DOHH2 (cell line): ENCODE results near the gene CUEDC1.

Source experiments
- H3F3A ChIP-seq: fragments of 200-600 bp; sonication (generic), shearing (Covaris generic); 2 replicates; pipeline ENCODE4 v1.6.0; 2016; ENCODE audit warnings: antibody characterized with exemption, mild to moderate bottlenecking; ENCODE audit not compliant: control insufficient read depth, insufficient read depth
- H3K27ac ChIP-seq: fragments of 200-600 bp; sonication (generic); 2 replicates; pipeline ENCODE4 v1.5.1; 2014; ENCODE audit warnings: low read depth, mild to moderate bottlenecking, low read length, moderate library complexity
- H3K27me3 ChIP-seq: fragments of 200-600 bp; sonication (generic); 2 replicates; pipeline ENCODE4 v1.6.1; 2014; ENCODE audit warnings: mild to moderate bottlenecking, low read length, mixed read lengths; ENCODE audit not compliant: control insufficient read depth
- H3K36me3 ChIP-seq: fragments of 200-600 bp; sonication (generic); 2 replicates; pipeline ENCODE4 v1.6.1; 2014; ENCODE audit warnings: mild to moderate bottlenecking, low read length, moderate library complexity, mixed read lengths; ENCODE audit not compliant: control insufficient read depth
- H3K4me1 ChIP-seq: fragments of 200-600 bp; sonication (generic); 2 replicates; pipeline ENCODE4 v1.6.1; 2014; ENCODE audit warnings: mild to moderate bottlenecking, low read length, mixed read lengths; ENCODE audit not compliant: control insufficient read depth
- H3K4me2 ChIP-seq: fragments of 200-600 bp; sonication (generic); 2 replicates; pipeline ENCODE4 v1.6.0; 2014; ENCODE audit warnings: mild to moderate bottlenecking, low read length, moderate library complexity
- H3K4me3 ChIP-seq: fragments of 200-600 bp; sonication (generic); 2 replicates; pipeline ENCODE4 v1.5.1; 2014; ENCODE audit warnings: mild to moderate bottlenecking, low read length, mixed read lengths
- H3K79me2 ChIP-seq: fragments of 200-600 bp; sonication (generic); 2 replicates; pipeline ENCODE4 v1.6.1; 2014; ENCODE audit warnings: mild to moderate bottlenecking, low read length, mixed read lengths; ENCODE audit not compliant: control insufficient read depth
- H3K9me2 ChIP-seq: fragments of 200-600 bp; sonication (generic); replicated peaks from 2 replicates; pipeline ENCODE4 v1.6.1; 2014; ENCODE audit warnings: mild to moderate bottlenecking, low read length, mixed read lengths; ENCODE audit not compliant: control insufficient read depth
- H3K9me3 ChIP-seq: fragments of 200-600 bp; sonication (generic); 2 replicates; pipeline ENCODE4 v1.6.1; 2014; ENCODE audit warnings: antibody characterized with exemption, low read length, mixed read lengths; ENCODE audit not compliant: control insufficient read depth, insufficient read depth
- H4K20me1 ChIP-seq: fragments of 200-600 bp; sonication (generic); 2 replicates; pipeline ENCODE4 v1.6.0; 2014; ENCODE audit warnings: low read depth, mild to moderate bottlenecking, antibody characterized with exemption, low read length, moderate library complexity; ENCODE audit not compliant: control insufficient read depth, insufficient read depth
- EZH2phosphoT487 ChIP-seq: fragments of 200-600 bp; sonication (generic); IDR thresholded peaks from 2 replicates; pipeline ENCODE4 v1.6.1; 2017; ENCODE audit warnings: borderline replicate concordance, mild to moderate bottlenecking, antibody characterized with exemption, low read length, moderate library complexity, mixed read lengths
- TF ChIP-seq, protein P1 (sequence below): fragments of 200-600 bp; sonication (generic); IDR thresholded peaks from one replicate; pipeline ENCODE4 v1.5.1; 2014; ENCODE audit warnings: antibody characterized with exemption, mild to moderate bottlenecking, low read depth, low read length; ENCODE audit not compliant: poor library complexity, severe bottlenecking

Gene CUEDC1

GRCh38 chr17:57842280-57842679 lies 112.9 kb downstream of the CUEDC1 start:
- peaks cover 59% of the 10 kb centered on the region for H3K36me3 ChIP-seq
- TF ChIP-seq, protein P1, sequence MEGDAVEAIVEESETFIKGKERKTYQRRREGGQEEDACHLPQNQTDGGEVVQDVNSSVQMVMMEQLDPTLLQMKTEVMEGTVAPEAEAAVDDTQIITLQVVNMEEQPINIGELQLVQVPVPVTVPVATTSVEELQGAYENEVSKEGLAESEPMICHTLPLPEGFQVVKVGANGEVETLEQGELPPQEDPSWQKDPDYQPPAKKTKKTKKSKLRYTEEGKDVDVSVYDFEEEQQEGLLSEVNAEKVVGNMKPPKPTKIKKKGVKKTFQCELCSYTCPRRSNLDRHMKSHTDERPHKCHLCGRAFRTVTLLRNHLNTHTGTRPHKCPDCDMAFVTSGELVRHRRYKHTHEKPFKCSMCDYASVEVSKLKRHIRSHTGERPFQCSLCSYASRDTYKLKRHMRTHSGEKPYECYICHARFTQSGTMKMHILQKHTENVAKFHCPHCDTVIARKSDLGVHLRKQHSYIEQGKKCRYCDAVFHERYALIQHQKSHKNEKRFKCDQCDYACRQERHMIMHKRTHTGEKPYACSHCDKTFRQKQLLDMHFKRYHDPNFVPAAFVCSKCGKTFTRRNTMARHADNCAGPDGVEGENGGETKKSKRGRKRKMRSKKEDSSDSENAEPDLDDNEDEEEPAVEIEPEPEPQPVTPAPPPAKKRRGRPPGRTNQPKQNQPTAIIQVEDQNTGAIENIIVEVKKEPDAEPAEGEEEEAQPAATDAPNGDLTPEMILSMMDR = no peak
- TF ChIP-seq EZH2phosphoT487 = no peak

DNA sequence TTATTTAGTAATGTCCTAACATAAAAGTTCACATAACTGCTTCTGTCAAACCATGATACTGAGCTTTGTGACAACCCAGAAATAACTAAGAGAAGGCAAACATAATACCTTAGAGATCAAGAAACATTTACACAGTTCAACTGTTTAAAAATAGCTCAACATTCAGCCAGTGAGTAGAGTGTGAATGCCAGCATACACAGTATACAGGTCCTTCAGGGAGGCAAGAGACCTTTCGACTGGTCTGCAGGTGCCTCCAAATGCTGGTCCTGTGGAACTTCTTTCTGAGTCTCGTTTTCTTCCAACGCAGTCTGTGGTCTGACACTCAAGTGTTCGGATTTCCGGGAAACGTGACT lies 115.7 kb downstream of the CUEDC1 start:
- Histone ChIP-seq H3K27ac (no peak overlapping the region), H3K9me2 (no peaks in the 10 kb centered on the region), H3K9me3 (no peaks in the 10 kb centered on the region), H3K4me1 (no peaks in the 10 kb centered on the region), H3K4me2 (no peak overlapping the region), H3K4me3 (no peak overlapping the region), H3K27me3 (no peaks in the 10 kb centered on the region), H3K36me3 (peaks cover 49% of the 10 kb centered on the region), H3K79me2 (peaks cover 14% of the 10 kb centered on the region), H3F3A (no peaks in the 10 kb centered on the region; the same call in 1 of the 2 replicates), H4K20me1 (no peaks in the 10 kb centered on the region)
- TF ChIP-seq, protein P1 = no peak
- TF ChIP-seq EZH2phosphoT487 = no peak

More at GRCh38 chr17:57842280-57842679, 112.9 kb downstream of the CUEDC1 start:
- Histone ChIP-seq H3K9me2 (no peaks in the 10 kb centered on the region), H3K4me2 (no peak overlapping the region), H3K4me3 (no peak overlapping the region), H3F3A (peaks cover 2% of the 10 kb centered on the region; the same call in 1 of the 2 replicates), H3K27me3 (no peaks in the 10 kb centered on the region), H3K79me2 (peaks cover 28% of the 10 kb centered on the region), H4K20me1 (no peaks in the 10 kb centered on the region), H3K9me3 (no peaks in the 10 kb centered on the region), H3K4me1 (no peaks in the 10 kb centered on the region), H3K27ac (no peak overlapping the region)

DNA sequence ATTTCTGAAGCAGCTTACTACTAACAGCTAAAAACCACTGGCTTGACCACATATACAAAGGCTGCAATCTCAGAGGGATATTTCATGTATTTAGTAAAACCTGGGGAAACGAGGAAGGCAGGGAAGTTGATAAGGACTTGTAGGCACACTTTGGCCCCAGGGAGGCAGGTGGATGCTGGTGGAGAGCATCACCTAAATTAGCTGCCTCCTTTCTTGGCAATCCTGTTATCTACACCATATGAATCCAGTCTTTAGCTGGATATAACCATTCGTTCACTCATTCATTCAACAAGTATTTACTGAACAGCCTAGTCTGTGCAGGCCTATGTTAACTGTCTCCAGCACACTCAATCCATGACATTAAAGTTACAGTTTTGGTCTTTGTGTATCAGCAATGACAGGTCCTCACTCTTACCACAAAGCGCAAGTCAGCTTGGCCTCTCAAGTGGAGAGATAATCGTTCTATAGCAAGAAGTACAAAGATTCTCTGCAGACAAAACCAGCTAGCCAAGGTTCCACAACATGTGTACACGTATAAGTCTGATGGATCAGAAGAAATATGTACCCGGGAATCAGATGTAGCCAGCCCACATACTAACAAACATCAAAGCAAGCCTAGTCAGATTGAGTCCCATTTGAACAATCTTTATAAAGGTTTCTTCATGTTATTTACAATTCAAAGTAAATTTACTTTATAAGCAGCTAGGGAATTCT lies 116.2 kb downstream of the CUEDC1 start:
- no peaks in the 10 kb centered on the region for H3K4me1 ChIP-seq
- TF ChIP-seq, protein P1 = no peak
- no peak for TF ChIP-seq EZH2phosphoT487
- peaks cover 49% of the 10 kb centered on the region for H3K36me3 ChIP-seq

More for the DNA sequence above, 116.2 kb downstream of the CUEDC1 start:
- H3K4me3 ChIP-seq = no peak overlapping the region
- no peak overlapping the region for H3K4me2 ChIP-seq
- no peaks in the 10 kb centered on the region for H3K9me2 ChIP-seq
- H3F3A ChIP-seq = no peaks in the 10 kb centered on the region; the same call in 1 of the 2 replicates
- no peaks in the 10 kb centered on the region for H3K9me3 ChIP-seq
- no peaks in the 10 kb centered on the region for H3K27me3 ChIP-seq
- peaks cover 14% of the 10 kb centered on the region for H3K79me2 ChIP-seq
- no peak overlapping the region for H3K27ac ChIP-seq
- H4K20me1 ChIP-seq = no peaks in the 10 kb centered on the region
